Neural progenitor cell (in vitro differentiated cells): Measurements from ENCODE around the gene CCND3. TPM values are rescaled to one million over a fixed set of nuclear protein-coding genes. Genes with fewer than 3 reads are reported as not detected.

Experiments
- DNase-seq: peaks from one replicate; pipeline ENCODE4 v3.0.0-alpha.2; 2016; ENCODE audit warnings: low spot score
- H2AFZ ChIP-seq: fragments of 200-600 bp; sonication (generic); replicated peaks from 2 replicates; pipeline ENCODE4 v1.6.1; 2016; ENCODE audit warnings: antibody characterized with exemption
- H3F3A ChIP-seq: fragments of 200-600 bp; sonication (generic); 2 replicates; pipeline ENCODE4 v1.6.1; 2016; ENCODE audit warnings: antibody characterized with exemption, low read depth
- H3K27ac ChIP-seq: fragments of 200-600 bp; sonication (generic); 2 replicates; pipeline ENCODE4 v1.5.1; 2016; ENCODE audit warnings: mild to moderate bottlenecking
- H3K27me3 ChIP-seq: fragments of 200-600 bp; sonication (generic); 2 replicates; pipeline ENCODE4 v1.6.1; 2016; ENCODE audit warnings: mild to moderate bottlenecking, moderate library complexity
- H3K36me3 ChIP-seq: fragments of 200-600 bp; sonication (generic); 2 replicates; pipeline ENCODE4 v1.5.1; 2016
- H3K4me1 ChIP-seq: fragments of 200-600 bp; sonication (generic); 2 replicates; pipeline ENCODE4 v1.6.1; 2016; ENCODE audit warnings: mixed run types
- H3K4me2 ChIP-seq: fragments of 200-600 bp; sonication (generic); 2 replicates; pipeline ENCODE4 v1.6.1; 2016
- H3K4me3 ChIP-seq: fragments of 200-600 bp; sonication (generic); 2 replicates; pipeline ENCODE4 v1.5.1; 2016
- H3K79me2 ChIP-seq: fragments of 200-600 bp; sonication (generic); 2 replicates; pipeline ENCODE4 v1.6.1; 2016; ENCODE audit warnings: low read depth
- H3K9ac ChIP-seq: fragments of 200-600 bp; sonication (generic); 2 replicates; pipeline ENCODE4 v1.6.1; 2016
- H3K9me3 ChIP-seq: fragments of 200-600 bp; sonication (generic); 2 replicates; pipeline ENCODE4 v1.5.1; 2016; ENCODE audit warnings: low read depth
- H4K20me1 ChIP-seq: fragments of 200-600 bp; sonication (generic); 2 replicates; pipeline ENCODE4 v1.6.1; 2016; ENCODE audit warnings: low read depth
- H3K27ac Mint-ChIP-seq: 3 replicates; pipeline ENCODE4 v1.8.0; 2021; ENCODE audit warnings: mixed read lengths
- H3K27me3 Mint-ChIP-seq: 2 replicates; pipeline ENCODE4 v1.8.0; 2022; ENCODE audit warnings: low read depth, mild to moderate bottlenecking, inconsistent platforms, moderate library complexity, mixed read lengths; ENCODE audit not compliant: insufficient read depth
- H3K36me3 Mint-ChIP-seq: 3 replicates; pipeline ENCODE4 v1.8.0; 2021; ENCODE audit warnings: mixed read lengths
- H3K4me1 Mint-ChIP-seq: 3 replicates; pipeline ENCODE4 v1.8.0; 2021; ENCODE audit warnings: mixed read lengths
- H3K4me3 Mint-ChIP-seq: 3 replicates; pipeline ENCODE4 v1.8.0; 2021; ENCODE audit warnings: mild to moderate bottlenecking, moderate library complexity, mixed read lengths
- H3K9me3 Mint-ChIP-seq: 3 replicates; pipeline ENCODE4 v1.8.0; 2020; ENCODE audit warnings: mixed read lengths
- EZH2 ChIP-seq: fragments of 200-600 bp; sonication (generic); IDR thresholded peaks from 2 replicates; pipeline ENCODE4 v1.6.1; 2017; ENCODE audit warnings: antibody characterized with exemption, mild to moderate bottlenecking, moderate library complexity
- EZH2phosphoT487 ChIP-seq: fragments of 200-600 bp; sonication (generic); IDR thresholded peaks from 2 replicates; pipeline ENCODE4 v1.6.1; 2017; ENCODE audit warnings: antibody characterized with exemption
- total RNA-seq: library from RNA; depleted of rRNA; stranded (reverse); fragments of >200 nt; gene quantifications from 2 replicates; pipeline ENCODE4 v1.2.3, GENCODE V29; 2015; ENCODE audit warnings: low replicate concordance
- TF ChIP-seq, protein P1 (sequence below): fragments of 200-600 bp; sonication (generic); IDR thresholded peaks from 2 replicates; pipeline ENCODE4 v1.5.1; 2017; ENCODE audit warnings: antibody characterized with exemption, mild to moderate bottlenecking

Gene CCND3
- total RNA-seq, 1 donor from 2014 or later, result 7.6 TPM

DNA sequence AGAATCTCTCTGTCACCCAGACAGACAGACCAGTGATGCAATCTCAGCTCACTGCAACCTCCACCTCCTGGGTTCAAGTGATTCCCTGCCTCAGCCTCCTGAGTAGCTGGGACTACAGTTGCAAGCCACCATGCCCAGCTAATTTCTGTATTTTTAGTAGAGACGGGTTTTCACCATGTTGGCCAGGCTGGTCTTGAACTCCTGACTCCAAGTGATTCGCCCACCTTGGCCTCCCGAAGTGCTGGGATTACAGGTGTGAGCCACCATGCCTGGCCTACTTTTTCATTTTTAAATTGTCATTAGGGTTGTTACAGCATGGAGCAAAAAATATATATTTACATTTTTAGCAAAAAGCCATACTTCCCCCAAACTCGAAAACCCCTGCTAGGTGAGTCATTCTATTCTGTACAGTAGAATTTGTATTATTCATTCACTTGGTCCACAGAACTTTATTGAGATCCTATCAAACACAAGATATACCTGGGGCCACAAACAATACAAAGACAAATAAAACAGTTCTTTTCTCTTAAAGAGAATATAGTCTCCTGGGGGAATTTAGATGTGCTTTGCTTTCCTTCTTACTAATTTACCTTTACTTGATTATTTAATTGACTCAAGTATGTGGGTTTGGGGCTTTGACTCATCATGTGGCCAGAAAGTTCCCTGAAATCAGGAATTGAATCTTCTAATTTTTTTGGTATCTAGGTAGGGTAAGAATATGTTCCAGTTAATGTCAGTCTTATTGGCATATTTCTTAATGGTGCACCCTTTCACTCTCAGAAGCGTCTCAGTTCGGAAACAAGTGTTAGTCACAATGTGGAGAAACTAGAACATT is 16.6 kb upstream of the CCND3 start:
- no peaks in the 10 kb centered on the region for H3K36me3 Mint-ChIP-seq
- peaks cover 4% of the 10 kb centered on the region for H3K27me3 Mint-ChIP-seq
- no peaks in the 10 kb centered on the region for H3K36me3 ChIP-seq

DNA sequence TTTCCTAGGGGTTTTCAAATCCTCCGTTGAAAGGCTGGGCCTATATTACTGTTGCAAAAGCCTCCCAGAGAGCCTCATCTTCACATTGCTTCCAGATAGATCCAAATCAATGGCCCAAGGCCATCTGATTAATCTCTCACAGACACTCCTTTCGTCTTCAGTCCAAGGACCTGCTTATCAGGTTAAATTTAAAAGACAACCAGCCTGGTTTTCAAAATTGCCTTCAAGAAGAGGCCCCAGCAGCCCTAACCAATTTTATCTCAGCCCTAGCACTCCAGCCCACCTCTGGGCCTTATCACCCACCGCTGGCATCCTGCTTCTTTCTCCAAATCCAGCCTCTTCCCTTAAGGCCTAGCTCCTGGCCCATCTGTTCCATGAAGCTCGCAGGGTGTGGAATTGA is 15.5 kb upstream of the CCND3 start:
- Histone ChIP-seq H3K9me3 (no peaks in the 10 kb centered on the region), H3K36me3 (no peaks in the 10 kb centered on the region), H4K20me1 (no peaks in the 10 kb centered on the region), H3K79me2 (no peaks in the 10 kb centered on the region), H2AFZ (no peak overlapping the region), H3K9ac (no peak overlapping the region), H3K4me3 (no peak overlapping the region), H3K4me2 (no peak overlapping the region), H3F3A (no peaks in the 10 kb centered on the region), H3K4me1 (no peaks in the 10 kb centered on the region), H3K27ac (no peak overlapping the region), H3K27me3 (no peaks in the 10 kb centered on the region)
- Mint-ChIP-seq H3K27ac (peak overlapping the region; percentile 14), H3K36me3 (no peaks in the 10 kb centered on the region), H3K4me1 (peaks cover 3% of the 10 kb centered on the region), H3K27me3 (peaks cover 2% of the 10 kb centered on the region), H3K4me3 (no peak overlapping the region), H3K9me3 (no peaks in the 10 kb centered on the region)
- TF ChIP-seq EZH2 (no peak), EZH2phosphoT487 (no peak)
- TF ChIP-seq, protein P1, sequence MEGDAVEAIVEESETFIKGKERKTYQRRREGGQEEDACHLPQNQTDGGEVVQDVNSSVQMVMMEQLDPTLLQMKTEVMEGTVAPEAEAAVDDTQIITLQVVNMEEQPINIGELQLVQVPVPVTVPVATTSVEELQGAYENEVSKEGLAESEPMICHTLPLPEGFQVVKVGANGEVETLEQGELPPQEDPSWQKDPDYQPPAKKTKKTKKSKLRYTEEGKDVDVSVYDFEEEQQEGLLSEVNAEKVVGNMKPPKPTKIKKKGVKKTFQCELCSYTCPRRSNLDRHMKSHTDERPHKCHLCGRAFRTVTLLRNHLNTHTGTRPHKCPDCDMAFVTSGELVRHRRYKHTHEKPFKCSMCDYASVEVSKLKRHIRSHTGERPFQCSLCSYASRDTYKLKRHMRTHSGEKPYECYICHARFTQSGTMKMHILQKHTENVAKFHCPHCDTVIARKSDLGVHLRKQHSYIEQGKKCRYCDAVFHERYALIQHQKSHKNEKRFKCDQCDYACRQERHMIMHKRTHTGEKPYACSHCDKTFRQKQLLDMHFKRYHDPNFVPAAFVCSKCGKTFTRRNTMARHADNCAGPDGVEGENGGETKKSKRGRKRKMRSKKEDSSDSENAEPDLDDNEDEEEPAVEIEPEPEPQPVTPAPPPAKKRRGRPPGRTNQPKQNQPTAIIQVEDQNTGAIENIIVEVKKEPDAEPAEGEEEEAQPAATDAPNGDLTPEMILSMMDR, result no peak
- no peak for DNase-seq

More for the DNA sequence above, 16.6 kb upstream of the CCND3 start:
- Mint-ChIP-seq H3K9me3 (no peaks in the 10 kb centered on the region), H3K4me1 (peaks cover 3% of the 10 kb centered on the region), H3K4me3 (no peak overlapping the region), H3K27ac (no peak overlapping the region)
- no peak overlapping the region for H3K4me3 ChIP-seq
- H3K27ac ChIP-seq, result no peak overlapping the region
- TF ChIP-seq, protein P1, result no peak
- TF ChIP-seq EZH2phosphoT487, result no peak
- no peak for TF ChIP-seq EZH2
- H3F3A ChIP-seq, result no peaks in the 10 kb centered on the region
- H3K4me1 ChIP-seq, result no peaks in the 10 kb centered on the region
- no peaks in the 10 kb centered on the region for H3K27me3 ChIP-seq
- no peaks in the 10 kb centered on the region for H3K9me3 ChIP-seq
- no peaks in the 10 kb centered on the region for H3K79me2 ChIP-seq
- no peak overlapping the region for H3K9ac ChIP-seq
- no peak overlapping the region for H3K4me2 ChIP-seq
- H4K20me1 ChIP-seq, result no peaks in the 10 kb centered on the region
- no peak overlapping the region for H2AFZ ChIP-seq
- DNase-seq, result no peak

DNA sequence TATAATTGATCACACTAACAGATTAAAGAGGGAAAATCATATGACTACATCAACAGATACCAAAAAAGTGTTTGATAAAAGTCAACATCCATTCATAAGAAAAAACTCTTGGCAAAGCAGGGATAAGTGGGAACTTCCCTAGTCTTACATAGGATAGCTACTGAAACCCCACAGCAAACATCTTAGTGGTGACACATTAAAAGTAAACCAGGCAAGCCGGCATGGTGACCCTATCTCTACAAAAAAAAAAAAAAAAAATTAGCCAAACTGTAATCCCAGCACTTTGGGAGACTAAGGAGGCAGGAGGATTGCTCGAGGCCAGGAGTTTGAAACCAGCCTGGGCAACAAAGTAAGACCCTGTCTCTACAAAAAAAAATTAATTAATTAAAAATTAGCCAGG is 13.8 kb upstream of the CCND3 start:
- Histone ChIP-seq H3K4me3 (no peak overlapping the region), H3K4me1 (no peaks in the 10 kb centered on the region), H3K36me3 (no peaks in the 10 kb centered on the region), H3K9ac (no peak overlapping the region), H3F3A (no peaks in the 10 kb centered on the region), H3K27ac (no peak overlapping the region), H2AFZ (no peak overlapping the region), H3K79me2 (no peaks in the 10 kb centered on the region), H4K20me1 (no peaks in the 10 kb centered on the region), H3K4me2 (no peak overlapping the region), H3K9me3 (no peaks in the 10 kb centered on the region), H3K27me3 (no peaks in the 10 kb centered on the region)
- Mint-ChIP-seq H3K4me1 (no peaks in the 10 kb centered on the region), H3K27ac (no peak overlapping the region), H3K27me3 (peaks cover 2% of the 10 kb centered on the region), H3K9me3 (no peaks in the 10 kb centered on the region), H3K36me3 (no peaks in the 10 kb centered on the region), H3K4me3 (no peak overlapping the region)
- no peak for TF ChIP-seq EZH2phosphoT487
- no peak for TF ChIP-seq EZH2
- TF ChIP-seq, protein P1, result no peak
- no peak for DNase-seq
